Measurements from ENCODE around the gene KCNQ1.

Gene KCNQ1

DNA sequence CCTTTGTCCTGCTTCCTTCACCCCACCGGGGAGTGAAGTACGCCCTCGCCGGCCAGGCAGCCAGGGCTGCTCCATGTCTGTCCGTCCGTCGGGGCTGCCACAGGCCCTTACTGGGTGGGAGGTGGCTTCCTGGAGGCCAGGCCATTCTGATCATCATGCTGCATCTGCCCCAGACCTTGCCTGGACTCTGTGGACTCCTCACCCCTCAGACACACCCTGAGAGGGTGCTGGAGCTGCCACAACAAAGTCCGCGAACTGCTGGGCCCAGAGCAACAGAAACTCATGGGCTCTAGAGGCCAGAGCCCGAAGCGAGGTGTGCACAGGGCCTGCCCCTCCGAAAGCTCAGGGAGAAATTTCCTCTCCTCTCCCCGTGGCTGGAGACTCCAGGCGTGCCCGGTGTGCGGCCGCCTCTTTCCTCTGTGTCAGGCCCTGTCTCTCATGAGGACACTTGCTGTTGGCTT, 130.8 kb downstream of the KCNQ1 start:
- in situ Hi-C loops (cut with MboI; ENCODE audit: low sequenced_read_pairs): no loop called here

DNA sequence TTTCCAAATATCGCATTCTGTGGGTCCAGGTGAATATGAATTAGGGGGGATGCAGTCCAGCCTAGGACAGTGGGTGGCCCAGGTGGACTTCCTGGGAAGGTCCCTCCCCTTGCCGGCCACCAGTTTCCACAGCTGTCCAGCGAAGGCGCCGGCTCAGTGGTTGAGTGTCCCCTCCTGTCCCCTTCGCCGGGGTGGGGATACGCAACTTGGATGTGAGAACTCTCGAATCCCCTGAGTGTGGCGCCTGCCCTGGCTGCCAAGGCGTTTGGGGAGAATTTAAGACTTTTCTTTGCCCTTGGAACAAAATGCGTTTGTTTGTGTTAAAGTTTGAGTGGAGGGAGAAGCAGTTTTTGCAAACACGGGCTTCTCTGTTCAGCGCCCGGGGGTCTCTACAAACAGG, 131.3 kb downstream of the KCNQ1 start:
- in situ Hi-C loops (cut with MboI; ENCODE audit: low sequenced_read_pairs): no loop called here

DNA sequence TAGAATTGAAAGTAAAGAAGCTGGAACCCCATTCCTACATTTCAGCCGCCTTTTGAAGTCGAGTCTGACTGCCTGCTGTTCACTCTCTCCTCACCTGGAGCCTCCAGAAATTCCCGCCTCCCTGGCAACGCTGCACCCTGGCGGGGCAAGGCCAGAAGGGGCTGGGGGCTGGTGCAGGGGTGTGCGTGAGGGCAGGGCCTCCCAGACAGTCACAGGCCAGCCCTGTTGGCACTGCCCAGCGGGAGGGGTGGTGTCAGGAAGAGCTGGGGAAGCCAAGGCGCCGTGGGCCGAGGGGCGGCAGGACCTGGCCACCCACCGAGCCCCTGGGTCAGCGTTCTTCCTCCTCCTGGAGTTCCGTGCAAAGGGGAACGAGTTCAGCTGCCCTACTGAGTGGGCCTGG, 131.7 kb downstream of the KCNQ1 start:
- in situ Hi-C loops (cut with MboI; ENCODE audit: low sequenced_read_pairs): no loop called here

- in situ Hi-C loops (cut with MboI; ENCODE audit: low sequenced_read_pairs): no loop called here
These were observed 132.5 kb downstream of the KCNQ1 start for GRCh38 chr11:2577031-2577990.

DNA sequence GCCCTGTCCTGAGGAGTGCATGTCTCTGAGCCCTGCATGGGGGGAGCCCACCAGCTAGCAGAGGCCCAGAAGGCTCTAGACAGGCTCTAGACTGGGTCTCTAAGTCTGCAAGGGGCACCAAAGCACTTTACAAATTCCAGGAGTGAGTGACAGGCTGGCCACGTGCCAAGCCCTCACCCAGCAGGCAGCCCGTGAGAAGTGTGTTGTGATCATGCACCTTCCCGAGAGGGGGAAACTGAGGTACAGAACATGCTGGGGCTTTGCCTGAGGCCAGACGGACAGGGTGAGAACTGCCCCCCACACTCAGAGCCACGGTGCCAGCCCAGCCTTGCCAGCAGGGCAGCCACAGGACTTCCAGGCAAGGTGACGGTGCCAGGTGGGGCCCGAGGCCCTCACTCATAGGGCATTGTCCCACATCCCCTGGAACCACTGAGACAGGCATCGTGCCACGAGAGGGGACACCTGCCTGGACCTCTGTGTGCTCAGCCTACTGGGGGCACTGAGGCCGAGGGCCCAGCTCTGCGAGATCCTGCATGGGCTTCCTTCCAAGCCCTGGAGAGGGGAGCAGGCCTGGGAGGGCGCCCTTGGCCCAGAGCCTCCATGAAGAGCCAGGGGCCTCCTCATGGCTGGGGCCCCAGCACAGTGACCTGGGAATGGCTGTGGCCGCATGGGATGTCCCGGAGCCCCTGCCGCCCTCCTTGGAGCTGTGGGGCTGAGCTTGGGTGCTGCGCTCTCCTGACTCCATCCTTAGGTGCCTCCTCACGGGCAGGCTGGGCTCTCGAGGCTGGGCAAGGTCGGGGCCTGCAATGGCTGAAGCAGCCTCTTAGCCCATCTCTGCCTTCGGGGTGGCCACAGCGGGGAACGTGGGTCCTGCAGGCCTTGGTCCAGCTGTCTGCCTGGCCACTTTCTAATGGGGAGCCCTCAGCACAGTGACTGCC, 133.5 kb downstream of the KCNQ1 start:
- in situ Hi-C loops (cut with MboI; ENCODE audit: low sequenced_read_pairs): no loop called here

- in situ Hi-C loops (cut with MboI; ENCODE audit: low sequenced_read_pairs): no loop called here
These were observed 134.1 kb downstream of the KCNQ1 start for GRCh38 chr11:2578929-2579270.

DNA sequence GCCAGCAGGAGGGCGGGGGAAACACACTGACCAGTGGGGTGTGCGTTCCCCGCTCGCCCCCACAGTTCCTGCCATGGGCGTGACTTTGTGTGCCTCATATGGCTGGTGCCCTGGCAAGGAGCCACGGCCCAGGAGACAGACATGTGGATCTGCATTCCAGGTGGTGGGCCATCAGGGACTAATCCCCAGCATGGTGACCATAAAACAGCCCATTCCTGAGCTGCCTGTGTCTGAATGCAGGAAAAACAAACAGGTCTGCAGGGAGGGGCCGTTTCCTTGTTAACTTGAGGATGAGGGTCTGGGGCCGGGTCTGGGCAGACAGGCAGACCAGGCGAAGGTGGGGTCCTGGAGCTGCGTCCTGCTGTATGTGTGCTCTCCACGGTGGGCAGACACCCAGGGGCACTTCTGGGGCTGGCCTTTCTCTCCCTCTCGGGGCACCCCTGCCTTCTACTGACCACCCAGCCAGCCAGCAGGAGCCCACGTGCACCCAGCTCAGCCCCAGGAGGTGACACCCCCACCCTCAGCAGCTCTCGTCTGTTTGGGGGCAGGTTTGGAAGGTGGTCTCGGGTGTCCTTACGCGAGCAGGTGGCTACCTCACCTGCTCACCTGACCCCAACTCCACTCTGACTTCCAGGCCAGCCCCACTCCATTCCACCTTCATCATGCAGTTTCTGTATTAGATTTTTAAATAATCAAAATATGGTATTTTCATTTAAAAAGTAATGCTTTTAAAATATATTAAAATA, 134.7 kb downstream of the KCNQ1 start:
- in situ Hi-C loops (cut with MboI; ENCODE audit: low sequenced_read_pairs): no loop called here

GRCh38 chr11:2580061-2580421, 135.2 kb downstream of the KCNQ1 start:
- in situ Hi-C loops (cut with MboI; ENCODE audit: low sequenced_read_pairs): no loop called here

- in situ Hi-C loops (cut with MboI; ENCODE audit: low sequenced_read_pairs): no loop called here
These were observed 135.8 kb downstream of the KCNQ1 start for GRCh38 chr11:2580571-2581001.

GRCh38 chr11:2581151-2581930, 136.5 kb downstream of the KCNQ1 start:
- in situ Hi-C loops (cut with MboI; ENCODE audit: low sequenced_read_pairs): no loop called here

GRCh38 chr11:2581931-2582350, 137.1 kb downstream of the KCNQ1 start:
- in situ Hi-C loops (cut with MboI; ENCODE audit: low sequenced_read_pairs): no loop called here

DNA sequence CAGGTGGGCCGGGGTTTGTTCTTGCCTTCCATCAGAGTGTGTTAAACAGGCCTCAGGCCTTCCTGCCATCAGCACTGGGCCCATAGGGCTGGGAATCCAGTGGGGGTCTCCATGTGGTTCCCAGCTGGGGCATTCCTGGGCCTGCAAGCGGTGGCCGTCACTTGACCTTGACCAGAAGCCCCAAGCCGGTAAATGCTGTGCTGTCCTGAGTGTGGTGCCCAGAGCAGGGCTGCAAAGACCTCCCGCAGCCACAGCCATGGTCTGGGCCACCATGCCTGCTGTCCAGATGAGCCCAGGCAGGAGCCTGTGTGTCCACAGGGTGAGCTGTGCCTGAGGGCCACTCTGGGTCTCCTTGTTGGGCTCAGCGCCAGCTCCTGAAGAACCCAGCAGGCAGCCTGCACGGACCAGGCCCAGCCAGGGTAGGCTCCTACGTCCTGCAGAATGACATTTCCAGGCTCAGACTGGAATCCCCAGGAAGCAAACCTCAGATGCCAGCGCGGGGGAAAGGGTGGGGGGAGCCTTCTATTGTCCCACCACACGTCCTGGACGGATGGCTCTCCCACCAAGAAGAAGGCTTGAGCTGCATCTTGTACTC, 137.6 kb downstream of the KCNQ1 start:
- in situ Hi-C loops (cut with MboI; ENCODE audit: low sequenced_read_pairs): no loop called here

GRCh38 chr11:2582946-2583604, 138.3 kb downstream of the KCNQ1 start:
- in situ Hi-C loops (cut with MboI; ENCODE audit: low sequenced_read_pairs): no loop called here

DNA sequence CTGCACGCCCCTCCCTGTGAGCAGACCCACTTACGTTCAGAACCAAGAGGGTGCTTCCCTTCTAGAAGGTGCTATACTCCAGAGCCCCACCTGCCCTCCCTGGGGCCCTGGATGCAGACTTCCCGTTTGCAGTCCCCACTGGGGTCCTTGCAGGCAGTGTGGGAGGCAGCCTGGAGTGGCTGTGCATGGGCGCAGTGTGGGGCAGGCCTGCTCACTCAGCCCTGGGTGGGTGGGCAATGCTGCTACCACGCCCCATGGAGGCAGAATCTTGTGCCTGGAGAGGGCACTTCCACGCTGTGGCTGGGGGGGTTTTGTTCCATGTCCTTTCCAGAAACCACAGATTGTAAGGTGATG, 138.8 kb downstream of the KCNQ1 start:
- in situ Hi-C loops (cut with MboI; ENCODE audit: low sequenced_read_pairs): no loop called here

DNA sequence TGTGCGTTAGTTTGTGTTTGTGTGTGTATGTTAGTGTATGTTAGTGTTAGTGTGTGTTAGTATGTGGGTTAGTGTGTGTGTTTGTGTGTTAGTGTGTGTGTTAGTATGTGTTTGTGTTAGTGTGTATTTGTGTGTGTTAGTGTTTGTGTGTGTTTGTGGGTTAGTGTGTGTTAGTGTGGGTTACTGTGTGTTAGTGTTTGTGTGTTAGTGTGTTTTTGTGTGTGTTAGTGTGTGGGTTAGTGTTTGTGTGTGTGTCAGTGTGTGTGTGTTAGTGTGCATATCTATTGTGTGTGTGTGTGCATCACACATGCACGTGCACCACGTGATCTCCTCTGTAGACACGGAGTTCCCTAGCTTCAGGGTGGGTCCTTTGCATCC, 139.6 kb downstream of the KCNQ1 start:
- in situ Hi-C loops (cut with MboI; ENCODE audit: low sequenced_read_pairs): no loop called here

- in situ Hi-C loops (cut with MboI; ENCODE audit: low sequenced_read_pairs): no loop called here
These were observed 140.2 kb downstream of the KCNQ1 start for GRCh38 chr11:2584812-2585565.

- in situ Hi-C loops (cut with MboI; ENCODE audit: low sequenced_read_pairs): no loop called here
These were observed 140.8 kb downstream of the KCNQ1 start for GRCh38 chr11:2585566-2586086.

- in situ Hi-C loops (cut with MboI; ENCODE audit: low sequenced_read_pairs): no loop called here
These were observed 141.4 kb downstream of the KCNQ1 start for GRCh38 chr11:2586087-2586792.

Measured in hTERT RPE-1 (cell line).